GM18870 (cell line): ENCODE results near the gene MNT.

ENCODE experiments used
- ATAC-seq: cut with Tn5 transposase; IDR thresholded peaks from one replicate; pipeline ENCODE4 v1.9.1; 2021; ENCODE audit warnings: moderate library complexity; ENCODE audit not compliant: unreplicated experiment

Gene MNT

GRCh38 chr17:2396568-2397246 lies 4.2 kb downstream of the MNT start:
- no peak for ATAC-seq

GRCh38 chr17:2396192-2396567 lies 4.7 kb downstream of the MNT start:
- no peak for ATAC-seq

GRCh38 chr17:2395258-2396181 lies 5.3 kb downstream of the MNT start:
- no peak for ATAC-seq

- ATAC-seq, result no peak
These were observed 6.1 kb downstream of the MNT start for GRCh38 chr17:2394775-2395201.

GRCh38 chr17:2393954-2394749 lies 6.7 kb downstream of the MNT start:
- peak; percentile 5 for ATAC-seq

- peak; percentile 18 for ATAC-seq
These were observed 7.5 kb downstream of the MNT start for GRCh38 chr17:2393174-2393953.

- peak; percentile 26 for ATAC-seq
These were observed 8.3 kb downstream of the MNT start for GRCh38 chr17:2392252-2393173.

- ATAC-seq, result no peak
These were observed 9.1 kb downstream of the MNT start for GRCh38 chr17:2391597-2392251.

GRCh38 chr17:2390199-2390836 lies 10.5 kb downstream of the MNT start:
- no peak for ATAC-seq

- no peak for ATAC-seq
These were observed 12.2 kb downstream of the MNT start for GRCh38 chr17:2388683-2389055.

- ATAC-seq, result no peak
These were observed 12.7 kb downstream of the MNT start for GRCh38 chr17:2388020-2388682.

GRCh38 chr17:2387086-2388019 lies 13.5 kb downstream of the MNT start:
- ATAC-seq, result no peak

- ATAC-seq, result no peak
These were observed 14.3 kb downstream of the MNT start for GRCh38 chr17:2386400-2387085.

GRCh38 chr17:2385240-2386210 lies 15.3 kb downstream of the MNT start:
- no peak for ATAC-seq

- no peak for ATAC-seq
These were observed 16.3 kb downstream of the MNT start for GRCh38 chr17:2384439-2385127.
